Karpas-422 (cell line): ENCODE measurements around the gene SPOCK1. TPM values are rescaled to one million over a fixed set of nuclear protein-coding genes. Genes with fewer than 3 reads are reported as not detected.

Source experiments
- DNase-seq: peaks from one replicate; pipeline ENCODE4 v3.0.0-alpha.2; 2015
- H2AFZ ChIP-seq: fragments of 200-600 bp; sonication (generic); 2 replicates; pipeline ENCODE4 v1.6.1; 2014; ENCODE audit warnings: antibody characterized with exemption, low read length, mixed read lengths
- H3K27ac ChIP-seq: fragments of 200-600 bp; sonication (generic); 2 replicates; pipeline ENCODE4 v1.5.1; 2014; ENCODE audit warnings: mild to moderate bottlenecking, low read length, moderate library complexity
- H3K27me3 ChIP-seq: fragments of 200-600 bp; sonication (generic); 2 replicates; pipeline ENCODE4 v1.6.1; 2014; ENCODE audit warnings: low read length, mixed read lengths
- H3K36me3 ChIP-seq: fragments of 200-600 bp; sonication (generic); 2 replicates; pipeline ENCODE4 v1.6.1; 2014; ENCODE audit warnings: low read length, mixed read lengths; ENCODE audit not compliant: insufficient read depth
- H3K4me1 ChIP-seq: fragments of 200-600 bp; sonication (generic); 2 replicates; pipeline ENCODE4 v1.6.1; 2014; ENCODE audit warnings: mild to moderate bottlenecking, low read length, mixed read lengths
- H3K4me2 ChIP-seq: fragments of 200-600 bp; sonication (generic); 2 replicates; pipeline ENCODE4 v1.6.1; 2014; ENCODE audit warnings: low read length, low read depth, mild to moderate bottlenecking; ENCODE audit not compliant: poor library complexity, severe bottlenecking
- H3K4me3 ChIP-seq: fragments of 200-600 bp; sonication (generic); 2 replicates; pipeline ENCODE4 v1.5.1; 2014; ENCODE audit warnings: mild to moderate bottlenecking, antibody characterized with exemption, low read length, mixed read lengths
- H3K79me2 ChIP-seq: fragments of 200-600 bp; sonication (generic); 2 replicates; pipeline ENCODE4 v1.6.1; 2014; ENCODE audit warnings: mild to moderate bottlenecking, low read length, mixed read lengths
- H3K9ac ChIP-seq: fragments of 200-600 bp; sonication (generic); 2 replicates; pipeline ENCODE4 v1.6.0; 2014; ENCODE audit warnings: low read length
- H3K9me2 ChIP-seq: fragments of 200-600 bp; sonication (generic), shearing (Covaris generic); replicated peaks from 2 replicates; pipeline ENCODE4 v1.6.0; 2014; ENCODE audit warnings: mild to moderate bottlenecking, low read length, moderate library complexity; ENCODE audit not compliant: insufficient read depth
- H3K9me3 ChIP-seq: fragments of 300-700, 200-600 bp; sonication (generic); 2 replicates; pipeline ENCODE4 v1.6.1; 2014; ENCODE audit warnings: low read length, mixed read lengths
- H4K20me1 ChIP-seq: fragments of 200-600 bp; sonication (generic); 2 replicates; pipeline ENCODE4 v1.6.1; 2014; ENCODE audit warnings: mild to moderate bottlenecking, antibody characterized with exemption, low read length, low read depth; ENCODE audit not compliant: insufficient read depth
- total RNA-seq: library from RNA; depleted of rRNA; stranded (reverse); fragments of >200 nt; shearing (Covaris generic); gene quantifications from 2 replicates; pipeline ENCODE4 v1.2.3, GENCODE V29; 2014; ENCODE audit warnings: low replicate concordance

SPOCK1 gene
- total RNA-seq, 1 experiment from 2014 or later, result 1.0 TPM

GRCh38 chr5:137515238-137515637, 16.1 kb upstream of the SPOCK1 start:
- no peak overlapping the region for H3K4me2 ChIP-seq

GRCh38 chr5:137510671-137511070, 11.5 kb upstream of the SPOCK1 start:
- no peak overlapping the region for H3K4me2 ChIP-seq
- H3K9ac ChIP-seq, result no peak overlapping the region
- H3K36me3 ChIP-seq, result no peaks in the 10 kb centered on the region
- H4K20me1 ChIP-seq, result no peaks in the 10 kb centered on the region
- no peak for DNase-seq
- H3K79me2 ChIP-seq, result no peaks in the 10 kb centered on the region
- peaks cover 3% of the 10 kb centered on the region; the same call in 1 of the 2 replicates for H3K9me3 ChIP-seq
- no peaks in the 10 kb centered on the region for H3K27me3 ChIP-seq
- no peak overlapping the region for H2AFZ ChIP-seq
- H3K4me3 ChIP-seq, result no peak overlapping the region
- no peaks in the 10 kb centered on the region for H3K9me2 ChIP-seq
- no peak overlapping the region for H3K27ac ChIP-seq
- H3K4me1 ChIP-seq, result peaks cover under 1% of the 10 kb centered on the region; the same call in 1 of the 2 replicates

More at GRCh38 chr5:137515238-137515637, 16.1 kb upstream of the SPOCK1 start:
- no peaks in the 10 kb centered on the region for H3K27me3 ChIP-seq
- H3K9me2 ChIP-seq, result no peaks in the 10 kb centered on the region
- peaks cover 4% of the 10 kb centered on the region for H3K4me1 ChIP-seq
- H3K79me2 ChIP-seq, result no peaks in the 10 kb centered on the region
- H3K36me3 ChIP-seq, result no peaks in the 10 kb centered on the region
- no peaks in the 10 kb centered on the region for H4K20me1 ChIP-seq
- no peak overlapping the region for H3K4me3 ChIP-seq
- DNase-seq, result no peak
- peaks cover 3% of the 10 kb centered on the region; the same call in 1 of the 2 replicates for H3K9me3 ChIP-seq
- H3K27ac ChIP-seq, result no peak overlapping the region
- H3K9ac ChIP-seq, result no peak overlapping the region
- H2AFZ ChIP-seq, result no peak overlapping the region

GRCh38 chr5:137507150-137507549, 8.0 kb upstream of the SPOCK1 start:
- DNase-seq, result no peak
- H3K4me2 ChIP-seq, result no peak overlapping the region
- H3K9me3 ChIP-seq, result peaks cover 3% of the 10 kb centered on the region; the same call in 1 of the 2 replicates
- H3K4me1 ChIP-seq, result no peaks in the 10 kb centered on the region
- H3K36me3 ChIP-seq, result no peaks in the 10 kb centered on the region
- no peak overlapping the region for H3K4me3 ChIP-seq
- no peaks in the 10 kb centered on the region for H3K27me3 ChIP-seq
- H3K79me2 ChIP-seq, result no peaks in the 10 kb centered on the region
- no peaks in the 10 kb centered on the region for H4K20me1 ChIP-seq
- H3K27ac ChIP-seq, result no peak overlapping the region
- H3K9ac ChIP-seq, result no peak overlapping the region
- H3K9me2 ChIP-seq, result no peaks in the 10 kb centered on the region
- H2AFZ ChIP-seq, result no peak overlapping the region

- H3K9me3 ChIP-seq, result no peaks in the 10 kb centered on the region
- H3K27ac ChIP-seq, result no peak overlapping the region
- H3K4me2 ChIP-seq, result no peak overlapping the region
Measured at GRCh38 chr5:137506296-137506695, 7.2 kb upstream of the SPOCK1 start.

GRCh38 chr5:137504916-137505315, 5.8 kb upstream of the SPOCK1 start:
- DNase-seq, result no peak
- no peaks in the 10 kb centered on the region for H3K27me3 ChIP-seq
- H3K9me2 ChIP-seq, result no peaks in the 10 kb centered on the region
- H3K9me3 ChIP-seq, result no peaks in the 10 kb centered on the region
- H3K79me2 ChIP-seq, result no peaks in the 10 kb centered on the region
- no peak overlapping the region for H3K4me2 ChIP-seq
- no peaks in the 10 kb centered on the region for H3K36me3 ChIP-seq
- no peak overlapping the region for H3K9ac ChIP-seq
- no peaks in the 10 kb centered on the region for H4K20me1 ChIP-seq
- H3K27ac ChIP-seq, result no peak overlapping the region
- no peak overlapping the region for H3K4me3 ChIP-seq
- H3K4me1 ChIP-seq, result no peaks in the 10 kb centered on the region
- H2AFZ ChIP-seq, result no peak overlapping the region

More at GRCh38 chr5:137506296-137506695, 7.2 kb upstream of the SPOCK1 start:
- Histone ChIP-seq H3K79me2 (no peaks in the 10 kb centered on the region), H3K9ac (no peak overlapping the region), H2AFZ (no peak overlapping the region), H4K20me1 (no peaks in the 10 kb centered on the region), H3K27me3 (no peaks in the 10 kb centered on the region), H3K9me2 (no peaks in the 10 kb centered on the region), H3K36me3 (no peaks in the 10 kb centered on the region), H3K4me3 (no peak overlapping the region), H3K4me1 (no peaks in the 10 kb centered on the region)
- DNase-seq, result no peak

GRCh38 chr5:137503456-137503855, 4.3 kb upstream of the SPOCK1 start:
- H3K79me2 ChIP-seq, result no peaks in the 10 kb centered on the region
- no peak for DNase-seq
- H4K20me1 ChIP-seq, result no peaks in the 10 kb centered on the region
- no peak overlapping the region for H3K4me3 ChIP-seq
- H2AFZ ChIP-seq, result no peak overlapping the region
- no peaks in the 10 kb centered on the region for H3K9me3 ChIP-seq
- no peaks in the 10 kb centered on the region for H3K27me3 ChIP-seq
- H3K27ac ChIP-seq, result no peak overlapping the region
- no peaks in the 10 kb centered on the region for H3K9me2 ChIP-seq
- H3K36me3 ChIP-seq, result no peaks in the 10 kb centered on the region
- no peaks in the 10 kb centered on the region for H3K4me1 ChIP-seq
- no peak overlapping the region for H3K9ac ChIP-seq
- H3K4me2 ChIP-seq, result no peak overlapping the region

- no peak for DNase-seq
- no peak overlapping the region for H3K27ac ChIP-seq
- H3K4me3 ChIP-seq, result no peak overlapping the region
- H3K4me1 ChIP-seq, result no peaks in the 10 kb centered on the region
- no peaks in the 10 kb centered on the region for H3K79me2 ChIP-seq
- H3K9ac ChIP-seq, result no peak overlapping the region
- no peaks in the 10 kb centered on the region for H3K36me3 ChIP-seq
- H2AFZ ChIP-seq, result no peak overlapping the region
- H3K27me3 ChIP-seq, result no peaks in the 10 kb centered on the region
- no peak overlapping the region for H3K4me2 ChIP-seq
- H4K20me1 ChIP-seq, result no peaks in the 10 kb centered on the region
- H3K9me2 ChIP-seq, result no peaks in the 10 kb centered on the region
- no peaks in the 10 kb centered on the region for H3K9me3 ChIP-seq
Measured at GRCh38 chr5:137502632-137503031, 3.5 kb upstream of the SPOCK1 start.

- no peaks in the 10 kb centered on the region for H3K36me3 ChIP-seq
- H3K9me2 ChIP-seq, result no peaks in the 10 kb centered on the region
- H3K9ac ChIP-seq, result no peak overlapping the region
- no peak for DNase-seq
- no peak overlapping the region for H3K4me2 ChIP-seq
- no peaks in the 10 kb centered on the region for H3K79me2 ChIP-seq
- H2AFZ ChIP-seq, result no peak overlapping the region
- no peaks in the 10 kb centered on the region for H3K9me3 ChIP-seq
- H3K27ac ChIP-seq, result no peak overlapping the region
- H3K4me1 ChIP-seq, result no peaks in the 10 kb centered on the region
- H4K20me1 ChIP-seq, result no peaks in the 10 kb centered on the region
- no peaks in the 10 kb centered on the region for H3K27me3 ChIP-seq
- no peak overlapping the region for H3K4me3 ChIP-seq
Measured at GRCh38 chr5:137501846-137502406, 2.8 kb upstream of the SPOCK1 start.
